ENCODE measurements around the gene HSD17B4.
"Not testable (repeated sequence)": the region's sequence is repeated elsewhere in the genome, so short reads cannot be mapped to it uniquely, and the experiment has no call there.

The HSD17B4 gene

DNA sequence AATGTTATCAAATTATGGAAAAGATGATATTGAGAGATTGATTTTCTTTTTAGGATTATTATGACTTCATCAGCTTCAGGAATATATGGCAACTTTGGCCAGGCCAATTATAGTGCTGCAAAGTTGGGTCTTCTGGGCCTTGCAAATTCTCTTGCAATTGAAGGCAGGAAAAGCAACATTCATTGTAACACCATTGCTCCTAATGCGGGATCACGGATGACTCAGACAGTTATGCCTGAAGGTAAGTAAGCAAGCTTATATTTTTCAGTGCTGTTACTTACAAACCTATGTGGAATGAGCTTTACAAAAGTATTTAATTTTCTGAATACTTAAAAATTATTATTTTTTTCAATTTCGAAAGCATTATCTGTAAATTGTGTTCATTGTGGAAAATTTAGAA, 26.5 kb downstream of the HSD17B4 start:
- DNase-seq (ENCODE audit: low read depth, low spot score), result no peak

DNA sequence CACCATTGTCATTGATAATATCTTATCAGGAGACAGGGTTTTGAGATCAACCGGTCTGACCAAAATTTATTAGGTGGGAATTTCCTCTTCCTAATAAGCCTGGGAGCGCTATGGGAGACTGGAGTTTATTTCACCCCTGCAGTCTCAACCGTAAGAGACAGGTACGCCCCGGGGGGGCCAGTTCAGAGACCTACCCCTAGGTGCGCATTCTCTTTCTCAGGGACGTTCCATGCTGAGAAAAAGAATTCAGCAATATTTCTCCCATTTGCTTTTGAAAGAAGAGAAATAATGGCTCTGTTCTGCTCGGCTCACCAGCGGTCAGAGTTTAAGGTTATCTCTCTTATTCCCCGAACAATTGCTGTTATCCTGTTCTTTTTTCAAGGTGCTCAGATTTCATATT, 28.3 kb downstream of the HSD17B4 start:
- DNase-seq (ENCODE audit: low read depth, low spot score), result not testable (repeated sequence)

DNA sequence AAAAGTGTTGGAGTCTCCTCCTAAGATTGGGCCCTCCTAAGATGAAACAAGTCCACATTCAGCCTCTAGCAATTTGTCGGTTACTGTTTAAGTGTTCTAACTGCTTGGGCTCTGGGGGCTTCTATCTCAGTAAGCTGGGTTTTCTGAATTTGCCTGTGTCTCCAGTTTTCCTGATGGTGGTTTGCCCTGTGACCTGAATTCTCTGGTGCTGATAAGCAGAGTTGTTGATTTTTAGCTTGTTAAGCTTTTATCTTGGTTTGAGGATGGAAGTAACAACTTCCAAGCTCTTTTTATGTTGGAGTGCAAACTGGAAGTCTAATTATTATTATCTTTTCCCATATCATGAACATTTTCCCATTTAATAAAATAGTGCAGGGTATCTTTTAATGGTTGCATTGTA, 30.9 kb downstream of the HSD17B4 start:
- DNase-seq (ENCODE audit: low read depth, low spot score), result no peak

DNA sequence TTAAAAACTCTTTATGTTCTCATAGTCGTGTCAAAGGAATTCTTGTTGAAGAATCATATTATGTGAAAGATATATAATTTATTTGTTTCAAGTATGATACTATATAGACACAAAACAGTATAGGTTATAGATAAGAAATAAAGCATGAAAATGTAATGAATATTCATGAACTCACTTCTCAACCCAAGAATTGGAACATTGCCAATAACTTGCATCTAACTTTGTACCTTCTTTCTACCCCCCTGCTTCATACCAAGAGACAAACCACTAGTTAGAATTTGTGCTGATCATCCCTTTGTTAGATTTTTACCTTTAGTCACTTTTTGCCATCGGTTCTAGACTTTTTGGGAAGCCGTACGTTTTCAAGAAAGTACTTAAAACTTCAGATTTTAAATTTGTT, 32.6 kb downstream of the HSD17B4 start:
- DNase-seq (ENCODE audit: low read depth, low spot score), result no peak

DNA sequence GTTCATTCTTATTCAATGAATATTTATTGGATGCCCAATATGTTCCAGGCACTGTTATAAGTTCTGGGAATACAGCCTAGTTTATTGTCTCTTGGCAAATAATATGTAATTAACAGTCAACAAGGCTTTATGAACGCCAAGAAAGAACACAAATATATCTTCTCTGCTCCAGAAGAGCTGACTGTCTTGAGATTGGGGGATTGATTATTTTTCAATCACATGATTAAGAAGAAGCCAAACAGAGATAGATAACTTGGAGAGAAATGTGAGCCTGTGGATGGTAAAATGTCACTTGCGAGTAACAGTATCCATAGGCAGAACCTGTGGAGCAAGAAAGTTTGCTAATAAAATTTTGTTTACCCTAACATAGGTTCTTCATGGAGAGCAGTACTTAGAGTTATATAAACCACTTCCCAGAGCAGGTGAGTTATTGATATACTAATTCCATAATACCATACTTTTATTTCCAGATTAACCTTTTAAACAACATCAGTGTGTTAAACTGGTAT, 49.4 kb downstream of the HSD17B4 start:
- DNase-seq (ENCODE audit: low read depth, low spot score), result no peak

DNA sequence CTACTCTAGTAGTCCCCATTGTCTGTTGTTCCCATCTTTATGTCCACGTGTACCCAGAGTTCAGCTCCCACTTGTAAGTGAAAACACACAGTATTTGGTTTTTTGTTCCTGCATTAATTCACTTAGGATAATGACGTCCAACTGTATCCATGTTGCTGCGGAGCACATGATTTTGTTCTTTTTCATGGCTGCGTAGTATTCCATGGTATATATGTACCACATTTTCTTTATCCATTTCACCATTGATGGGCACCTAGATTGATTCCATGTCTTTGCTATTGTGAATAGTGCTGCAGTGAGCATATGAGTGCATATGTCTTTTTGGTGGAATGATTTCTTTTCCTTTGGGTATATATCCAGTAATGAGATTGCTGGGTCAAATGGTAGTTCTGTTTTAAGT, 51.6 kb downstream of the HSD17B4 start:
- DNase-seq (ENCODE audit: low read depth, low spot score), result not testable (repeated sequence)

DNA sequence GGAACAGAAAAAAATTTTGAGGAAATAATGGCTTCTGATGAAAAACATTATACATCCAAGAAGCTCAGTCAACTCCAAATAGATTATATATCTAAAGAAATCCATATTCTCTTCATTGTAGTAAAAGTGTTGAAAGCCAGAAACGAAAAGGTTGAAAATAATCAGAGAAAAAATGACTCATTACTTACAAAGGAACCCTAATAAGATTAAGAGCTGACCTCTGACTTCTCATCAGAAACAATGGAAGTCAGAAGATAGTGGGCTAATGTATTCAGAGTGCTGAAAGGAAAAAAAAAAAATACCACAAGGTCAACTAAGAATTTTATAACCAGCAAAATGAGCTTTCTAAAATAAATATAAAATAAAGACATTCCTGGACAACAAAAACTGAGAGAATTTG, 60.0 kb downstream of the HSD17B4 start:
- DNase-seq (ENCODE audit: low read depth, low spot score), result no peak

DNA sequence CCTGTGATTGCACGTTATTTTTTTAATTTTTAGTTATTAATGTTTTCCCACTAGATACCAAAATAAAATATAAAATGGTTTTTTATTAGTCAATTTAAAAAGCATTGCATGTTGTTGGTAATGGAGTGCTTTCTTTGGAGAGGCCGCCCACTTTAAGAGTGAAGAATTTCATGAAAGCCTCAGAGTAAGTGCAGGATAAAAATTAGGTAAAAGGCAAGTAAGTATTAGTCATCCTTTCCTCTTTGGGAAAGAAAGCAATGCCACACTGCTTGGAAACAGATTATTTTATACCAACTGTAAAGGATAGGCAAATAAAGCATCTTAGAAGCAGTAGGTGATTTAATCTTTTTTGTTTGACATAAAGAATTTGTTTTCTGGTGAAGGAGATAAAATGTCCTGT, 62.9 kb downstream of the HSD17B4 start:
- DNase-seq (ENCODE audit: low read depth, low spot score), result no peak

DNA sequence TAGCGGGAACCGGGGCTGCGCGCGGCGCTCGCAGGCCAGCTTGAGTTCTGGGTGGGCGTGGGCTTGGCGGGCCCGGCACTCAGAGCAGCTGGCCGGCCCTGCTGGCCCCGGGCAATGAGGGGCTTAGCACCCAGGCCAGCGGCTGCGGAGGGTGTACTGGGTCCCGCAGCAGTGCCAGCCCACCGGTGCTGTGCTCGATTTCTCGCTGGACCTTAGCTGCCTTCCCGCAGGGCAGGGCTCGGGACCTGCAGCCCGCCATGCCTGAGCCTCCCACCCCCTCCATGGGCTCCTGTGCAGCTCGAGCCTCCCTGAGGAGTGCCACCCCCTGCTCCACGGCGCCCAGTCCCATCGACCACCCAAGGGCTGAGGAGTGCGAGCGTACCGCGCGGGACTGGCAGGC, 64.8 kb downstream of the HSD17B4 start:
- not testable (repeated sequence) for DNase-seq (ENCODE audit: low read depth, low spot score)

DNA sequence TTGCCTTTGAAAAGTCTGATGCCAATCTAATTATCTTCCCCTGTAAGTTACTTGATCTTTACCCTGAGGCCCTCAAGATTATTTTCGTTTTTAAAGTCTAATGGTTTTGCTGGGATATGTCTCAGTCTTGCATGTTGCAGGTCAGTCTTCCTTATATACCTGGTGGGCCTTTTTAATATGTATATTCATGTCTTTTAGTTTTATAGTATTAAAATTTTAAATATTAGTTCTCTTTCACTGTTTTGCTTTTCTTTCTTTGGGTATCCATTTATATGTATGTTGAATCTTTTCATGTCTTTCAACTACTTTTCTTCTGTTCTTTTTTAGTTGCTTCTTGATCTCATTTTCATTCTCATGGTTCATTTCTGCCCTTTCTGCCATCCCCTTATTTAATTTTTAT, 68.9 kb downstream of the HSD17B4 start:
- no peak for DNase-seq (ENCODE audit: low read depth, low spot score)

DNA sequence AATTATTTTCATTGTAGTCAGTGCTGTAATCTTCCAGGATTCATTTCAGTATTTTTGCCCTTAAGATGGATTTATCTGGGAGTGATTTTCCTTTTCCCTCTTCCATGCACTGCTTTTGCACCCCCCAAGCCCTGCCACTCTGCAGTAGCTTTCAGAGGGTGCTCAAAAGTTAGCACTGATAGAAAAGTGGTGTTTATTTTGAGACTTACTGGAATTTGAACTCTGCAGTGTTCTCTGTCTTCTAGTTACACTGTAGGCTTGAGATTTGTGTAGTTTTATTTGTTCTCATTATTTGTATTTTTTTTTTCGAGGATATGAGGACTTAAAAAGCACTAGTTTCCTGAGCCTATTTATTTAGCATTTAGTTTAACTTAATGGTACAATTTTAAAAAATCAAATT, 70.5 kb downstream of the HSD17B4 start:
- no peak for DNase-seq (ENCODE audit: low read depth, low spot score)

DNA sequence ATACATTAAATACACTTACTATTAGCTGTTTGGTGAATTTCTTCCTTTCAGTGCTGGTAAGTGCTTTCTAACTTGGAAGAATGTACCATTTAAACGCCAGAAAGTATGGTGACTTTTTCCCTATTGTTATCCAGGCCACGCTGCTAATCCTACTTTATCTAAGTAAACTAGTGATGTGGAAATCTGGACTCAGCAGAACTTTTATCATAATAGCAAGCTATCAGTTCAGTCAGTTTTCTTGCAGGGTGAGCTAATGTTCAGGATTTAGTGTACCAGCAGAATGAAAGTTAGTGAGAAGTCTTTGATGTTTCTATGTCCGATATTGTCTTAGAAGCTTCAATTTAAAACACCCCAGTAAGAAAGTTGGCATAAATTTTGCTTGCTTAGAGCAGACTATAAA, 72.2 kb downstream of the HSD17B4 start:
- no peak for DNase-seq (ENCODE audit: low read depth, low spot score)

DNA sequence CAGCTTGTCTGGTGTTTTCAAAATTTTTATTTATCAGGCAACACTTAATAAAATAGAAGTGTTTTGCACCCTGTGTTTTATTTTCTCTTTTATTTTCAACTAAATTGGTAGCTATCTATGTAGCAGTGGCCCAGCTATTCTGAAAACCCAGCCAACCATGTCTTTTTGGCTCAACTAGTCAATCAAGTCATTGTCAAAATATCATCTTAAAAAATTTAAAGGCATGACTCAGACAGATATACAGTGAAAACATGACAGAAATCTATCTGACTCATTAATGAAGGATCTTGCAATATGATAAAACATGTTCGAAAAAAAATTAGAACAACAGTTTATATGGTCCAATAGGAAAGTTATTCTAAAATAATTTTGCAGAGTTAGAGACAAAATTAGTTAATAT, 75.1 kb downstream of the HSD17B4 start:
- DNase-seq (ENCODE audit: low read depth, low spot score), result no peak

DNA sequence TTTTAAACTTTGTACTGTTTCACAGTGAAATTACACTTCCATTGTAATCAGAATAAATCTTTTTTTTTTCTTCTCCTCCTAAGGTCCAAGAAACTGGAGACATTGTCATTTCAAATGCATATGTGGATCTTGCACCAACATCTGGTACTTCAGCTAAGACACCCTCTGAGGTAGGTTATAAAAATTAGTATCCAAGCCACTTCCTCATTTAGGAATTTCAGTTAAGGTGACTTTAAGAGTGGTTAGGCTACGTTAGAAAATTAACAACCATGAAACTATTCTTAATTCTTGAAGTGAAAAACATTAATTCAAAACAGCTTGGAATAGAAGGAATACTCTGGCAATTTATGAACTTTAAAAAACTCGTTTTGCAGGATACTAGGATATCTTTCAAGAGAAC, 77.5 kb downstream of the HSD17B4 start:
- no peak for DNase-seq (ENCODE audit: low read depth, low spot score)

DNA sequence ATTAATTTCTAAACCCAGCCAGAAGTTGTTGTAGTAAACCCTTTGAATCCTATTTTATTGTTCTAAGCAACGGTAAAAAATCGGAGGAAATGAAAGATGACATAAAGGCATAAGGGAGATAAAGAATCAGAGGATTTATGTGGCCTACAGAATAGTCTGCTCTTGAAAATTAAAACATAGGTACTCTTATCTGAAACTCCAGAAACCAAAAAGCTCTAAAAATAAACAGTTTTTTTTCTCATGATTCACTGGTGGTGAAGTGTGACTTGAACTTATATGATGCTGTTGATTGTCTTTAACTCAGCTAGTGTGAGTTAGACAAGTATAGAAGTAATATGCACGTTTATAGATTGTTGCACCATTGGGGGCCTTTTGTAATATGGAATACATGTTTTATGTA, 80.3 kb downstream of the HSD17B4 start:
- DNase-seq (ENCODE audit: low read depth, low spot score), result no peak

DNA sequence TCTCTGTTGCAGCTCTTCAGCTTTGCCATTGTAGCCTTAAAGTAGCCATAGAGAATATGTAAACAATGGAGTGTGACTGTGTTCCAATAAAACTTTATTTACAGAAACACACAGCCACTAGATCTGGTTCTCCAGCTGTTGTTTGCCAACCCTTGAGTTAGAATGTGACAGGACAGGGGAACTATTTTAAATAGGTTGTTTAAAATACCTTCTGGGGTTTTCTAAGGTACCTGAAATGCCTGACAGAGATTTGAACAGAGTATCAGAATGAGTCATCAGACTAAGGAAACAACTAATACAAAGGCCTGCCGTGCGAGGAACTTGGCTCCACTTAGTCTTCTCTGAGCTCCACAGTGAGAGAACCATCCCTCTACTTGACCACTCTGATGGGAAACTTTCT, 85.4 kb downstream of the HSD17B4 start:
- no peak for DNase-seq (ENCODE audit: low read depth, low spot score)

DNA sequence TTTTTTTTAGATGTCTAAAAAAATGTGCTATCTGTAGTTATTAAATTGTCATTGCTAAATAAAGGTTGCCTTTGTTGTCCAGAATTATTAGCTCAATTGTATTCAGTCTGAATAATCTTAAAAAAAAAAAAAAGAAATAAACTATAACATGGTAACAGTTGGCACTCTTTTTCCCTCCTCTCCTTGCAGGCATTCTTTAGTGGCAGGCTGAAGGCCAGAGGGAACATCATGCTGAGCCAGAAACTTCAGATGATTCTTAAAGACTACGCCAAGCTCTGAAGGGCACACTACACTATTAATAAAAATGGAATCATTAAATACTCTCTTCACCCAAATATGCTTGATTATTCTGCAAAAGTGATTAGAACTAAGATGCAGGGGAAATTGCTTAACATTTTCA, 89.4 kb downstream of the HSD17B4 start:
- DNase-seq (ENCODE audit: low read depth, low spot score), result no peak

DNA sequence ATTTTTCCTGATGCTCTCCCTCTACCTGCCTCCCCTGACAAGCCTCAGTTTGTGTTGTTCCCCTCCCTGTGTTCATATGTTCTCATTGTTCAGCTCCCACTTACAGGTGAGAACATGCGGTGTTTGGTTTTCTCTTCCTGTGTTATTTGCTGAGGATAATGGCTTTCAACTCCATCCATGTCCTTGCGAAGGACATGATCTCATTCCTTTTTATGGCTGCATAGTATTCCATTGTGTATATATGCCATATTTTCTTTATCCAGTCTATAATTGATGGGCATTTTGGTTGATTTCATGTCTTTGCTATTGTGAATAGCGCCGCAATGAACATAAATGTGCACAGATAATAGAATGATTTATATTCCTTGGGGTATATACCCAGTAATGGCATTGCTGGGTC, 99.5 kb downstream of the HSD17B4 start:
- no peak for DNase-seq (ENCODE audit: low read depth, low spot score)

DNA sequence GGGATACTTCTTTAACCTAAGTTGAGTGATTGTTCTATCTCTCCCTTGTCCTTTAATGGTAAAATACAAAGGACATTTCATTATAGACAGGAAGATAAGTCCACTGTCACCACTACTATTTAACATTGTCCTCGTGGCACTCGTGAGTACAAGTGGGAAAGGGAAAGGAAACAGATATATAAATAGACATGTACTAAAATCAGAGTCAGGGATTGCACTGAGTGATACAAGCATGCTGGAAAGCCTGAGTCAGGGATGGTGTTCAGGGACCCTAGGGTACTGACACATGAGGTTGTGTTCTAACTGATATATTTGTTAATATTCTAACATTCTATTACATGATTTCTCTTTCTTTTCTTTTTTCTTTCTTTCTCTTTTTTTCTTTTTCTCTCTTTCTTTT, 102.3 kb downstream of the HSD17B4 start:
- no peak for DNase-seq (ENCODE audit: low read depth, low spot score)

DNA sequence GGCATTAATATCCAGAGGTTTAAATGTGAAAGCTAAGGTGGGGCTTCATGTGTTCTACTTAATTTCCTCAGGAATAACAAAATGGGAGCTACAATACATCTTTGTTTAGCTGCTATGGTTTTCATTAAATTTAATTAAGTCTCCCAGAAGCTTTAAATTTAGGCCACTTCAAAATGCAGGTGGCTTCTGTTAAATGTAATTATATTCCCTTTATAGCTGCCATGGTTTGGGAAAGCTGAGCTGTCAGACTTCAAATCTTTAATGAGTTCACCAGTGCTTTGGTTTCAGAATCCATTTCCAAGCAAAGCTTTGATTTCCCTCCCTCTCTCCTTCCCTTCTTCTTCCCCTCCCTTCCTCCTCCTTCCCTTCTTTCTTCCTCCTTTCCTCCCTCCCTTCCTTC, 118.6 kb downstream of the HSD17B4 start:
- DNase-seq (ENCODE audit: low read depth, low spot score), result no peak

DNA sequence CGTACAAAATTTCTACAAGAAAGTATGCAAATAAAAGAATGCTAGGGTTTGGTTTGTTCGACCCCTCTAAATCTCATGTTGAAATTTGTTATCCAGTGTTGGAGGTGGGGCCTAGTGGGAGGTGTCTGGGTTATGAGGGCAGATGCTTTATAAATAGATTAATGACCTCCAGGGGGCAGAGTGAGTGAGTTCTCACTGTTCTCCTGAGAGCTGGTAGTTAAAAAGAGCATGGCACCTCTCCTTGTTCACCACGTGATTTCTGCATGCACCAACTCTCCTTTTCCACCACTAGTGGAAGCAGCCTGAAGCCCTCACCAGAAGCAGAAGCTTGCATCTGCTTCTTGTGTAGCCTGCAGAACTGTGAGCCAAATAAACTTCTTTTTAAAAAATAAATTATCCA, 126.6 kb downstream of the HSD17B4 start:
- no peak for DNase-seq (ENCODE audit: low read depth, low spot score)

DNA sequence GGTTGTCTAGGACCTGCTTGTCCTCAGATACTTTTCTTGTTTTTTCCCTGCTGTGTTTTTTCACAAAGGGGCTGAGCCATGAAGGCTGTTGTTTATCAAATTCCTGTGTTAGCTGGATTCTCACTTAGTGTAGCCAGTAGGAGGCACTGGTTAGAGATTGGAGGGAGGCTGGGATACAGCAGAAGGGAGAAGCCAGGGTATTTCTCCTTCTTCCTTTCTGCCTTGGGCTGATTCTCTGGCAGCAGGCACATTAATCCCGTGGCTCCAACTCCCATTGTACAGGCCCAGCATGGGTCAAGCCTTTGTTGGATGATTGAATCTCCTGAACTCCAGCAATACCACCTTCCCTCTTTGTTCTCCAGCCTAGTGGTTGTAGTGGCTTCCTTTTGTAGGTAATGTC, 130.7 kb downstream of the HSD17B4 start:
- DNase-seq (ENCODE audit: low read depth, low spot score), result no peak

DNA sequence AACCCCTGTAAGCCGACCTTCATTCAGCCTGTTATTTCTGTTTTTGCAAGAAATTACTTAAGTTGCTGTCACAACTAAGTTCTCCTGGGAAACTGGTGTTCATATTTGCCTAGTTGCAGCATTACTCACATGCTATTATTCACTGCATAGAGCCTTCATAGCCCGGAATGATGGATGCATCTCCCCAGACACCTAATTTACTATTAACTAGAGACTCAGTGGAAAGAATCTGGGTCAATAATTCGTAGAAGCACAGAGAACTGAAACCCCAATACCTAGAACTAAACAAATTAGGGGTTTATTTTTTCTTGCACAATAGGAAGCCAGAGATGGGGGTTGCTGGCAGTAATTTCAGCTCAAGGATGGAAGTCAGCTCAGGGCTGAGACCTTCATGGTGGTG, 131.4 kb downstream of the HSD17B4 start:
- no peak for DNase-seq (ENCODE audit: low read depth, low spot score)

Measured in activated naive CD8-positive, alpha-beta T cell treated with anti-CD3 and anti-CD28 coated beads, Interleukin-2, amount 50 U/mL, for 16 hours (primary cell).